ENCODE measurements around the gene SLC28A2. TPM values are rescaled to one million over a fixed set of nuclear protein-coding genes. Genes with fewer than 3 reads are reported as not detected.

The SLC28A2 gene, protein sequence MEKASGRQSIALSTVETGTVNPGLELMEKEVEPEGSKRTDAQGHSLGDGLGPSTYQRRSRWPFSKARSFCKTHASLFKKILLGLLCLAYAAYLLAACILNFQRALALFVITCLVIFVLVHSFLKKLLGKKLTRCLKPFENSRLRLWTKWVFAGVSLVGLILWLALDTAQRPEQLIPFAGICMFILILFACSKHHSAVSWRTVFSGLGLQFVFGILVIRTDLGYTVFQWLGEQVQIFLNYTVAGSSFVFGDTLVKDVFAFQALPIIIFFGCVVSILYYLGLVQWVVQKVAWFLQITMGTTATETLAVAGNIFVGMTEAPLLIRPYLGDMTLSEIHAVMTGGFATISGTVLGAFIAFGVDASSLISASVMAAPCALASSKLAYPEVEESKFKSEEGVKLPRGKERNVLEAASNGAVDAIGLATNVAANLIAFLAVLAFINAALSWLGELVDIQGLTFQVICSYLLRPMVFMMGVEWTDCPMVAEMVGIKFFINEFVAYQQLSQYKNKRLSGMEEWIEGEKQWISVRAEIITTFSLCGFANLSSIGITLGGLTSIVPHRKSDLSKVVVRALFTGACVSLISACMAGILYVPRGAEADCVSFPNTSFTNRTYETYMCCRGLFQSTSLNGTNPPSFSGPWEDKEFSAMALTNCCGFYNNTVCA
- total RNA-seq, result not detected in 2 replicates

DNA sequence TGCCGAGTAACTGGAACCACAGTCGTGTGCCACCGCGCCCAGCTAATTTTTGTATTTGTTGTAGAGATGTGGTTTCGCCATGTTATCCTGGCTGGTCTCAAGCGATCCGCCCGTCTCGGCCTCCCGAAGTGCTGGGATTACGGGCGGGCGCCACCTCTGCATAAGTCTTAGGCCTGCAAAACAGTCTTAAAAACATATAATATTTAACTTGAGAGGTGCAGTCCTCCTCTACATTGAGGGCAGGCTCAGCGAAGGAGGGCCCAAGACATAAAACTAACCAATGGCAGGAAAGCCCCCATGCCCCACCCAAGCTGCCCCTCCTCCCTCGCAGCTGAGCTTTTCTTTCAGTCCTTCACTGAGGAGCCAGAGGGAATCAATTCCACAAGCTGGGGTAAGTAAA, at the start of gene SLC28A2:
TSS of gene SLC28A2 (plus strand) at position 347 of the 400 bp plus-strand sequence. CDS start 982 bp downstream, outside the sequence.

Other genes with a start within 250 kb of the SLC28A2 start
- 13.0 and 15.5 TPM in 2 replicates for gene SORD, start 229.0 kb upstream of the SLC28A2 start, total RNA-seq
- gene DUOX2, start 138.1 kb upstream of the SLC28A2 start, total RNA-seq, result not detected in 2 replicates
- not detected in 2 replicates for gene DUOXA2, start 137.9 kb upstream of the SLC28A2 start, total RNA-seq
- gene DUOXA1, start 122.4 kb upstream of the SLC28A2 start, total RNA-seq, result not detected in 2 replicates
- gene DUOX1, start 122.2 kb upstream of the SLC28A2 start, total RNA-seq, result not detected in 2 replicates
- 0.61 and 2.6 TPM in 2 replicates for gene SHF, start 64.3 kb upstream of the SLC28A2 start, total RNA-seq
- 0.32 and 1.4 TPM in 2 replicates for gene GATM, start 126.3 kb downstream of the SLC28A2 start, total RNA-seq

Measured in epithelial cell of umbilical artery (primary cell).